Effector CD8-positive, alpha-beta T cell (primary cell): Measurements from ENCODE around the gene NT5M.

Experiments used
- DNase-seq: peaks from one replicate; lab custom pipeline; 2025; lab: John Stamatoyannopoulos, UW

The NT5M gene

DNA sequence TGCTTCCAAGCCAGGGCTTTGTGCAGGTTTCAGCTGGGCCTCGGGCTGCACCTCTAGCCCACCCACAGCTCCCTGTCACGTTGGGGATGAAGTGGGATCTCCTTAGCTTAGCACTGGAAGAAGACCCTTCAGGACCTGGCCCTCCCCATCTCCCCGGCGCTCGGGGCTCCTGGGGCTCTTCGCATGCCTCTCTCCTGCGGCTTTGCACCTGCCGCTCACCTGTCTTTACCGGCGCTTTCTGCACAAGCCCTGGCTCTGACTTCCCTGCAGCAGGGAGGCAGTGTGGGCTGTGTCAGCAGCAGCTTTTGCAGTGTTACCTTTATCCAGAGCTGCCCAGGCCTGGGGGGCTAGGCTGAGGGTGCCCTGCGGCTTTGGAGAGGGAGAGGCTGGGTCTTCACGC lies 52.3 kb downstream of the NT5M start:
- DNase-seq: no peak

DNA sequence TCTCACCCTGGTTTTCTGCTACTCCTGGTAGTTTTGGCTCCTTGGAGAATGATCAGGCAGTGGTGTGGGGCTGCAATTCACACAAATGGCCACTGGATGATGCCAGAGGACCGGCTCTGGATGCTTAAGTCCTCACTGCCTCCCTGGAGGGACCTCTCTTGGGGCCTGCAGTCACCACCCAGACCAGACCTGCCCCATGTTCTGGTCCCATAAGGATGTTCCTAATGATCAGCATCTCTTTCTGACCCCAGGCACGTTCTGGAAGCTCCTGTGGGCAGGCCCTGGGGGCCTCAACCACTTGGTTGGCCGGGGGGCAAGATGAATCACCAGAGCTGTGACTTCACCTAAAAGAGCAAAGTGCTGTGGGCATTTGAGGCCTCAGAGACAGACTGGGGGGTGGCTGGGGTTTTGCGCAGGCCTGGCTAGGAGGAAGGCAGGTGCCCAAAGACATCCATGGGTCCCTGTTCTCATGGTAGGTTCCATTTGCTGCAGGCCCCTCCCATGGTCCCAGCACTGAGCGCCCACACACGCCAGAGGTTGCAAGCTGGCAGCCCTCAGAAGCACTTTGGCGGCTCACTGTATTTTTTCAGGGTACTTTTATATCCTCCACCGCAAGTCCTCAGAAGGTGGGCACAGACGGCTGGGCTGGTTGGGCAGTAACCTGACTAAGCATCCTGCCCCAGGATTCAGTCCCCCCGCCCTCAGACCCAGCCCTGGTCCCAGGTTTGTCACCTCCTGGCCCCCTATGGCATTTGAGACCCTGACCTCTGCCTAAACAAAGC lies 53.2 kb downstream of the NT5M start:
- peak; percentile 47 for DNase-seq

DNA sequence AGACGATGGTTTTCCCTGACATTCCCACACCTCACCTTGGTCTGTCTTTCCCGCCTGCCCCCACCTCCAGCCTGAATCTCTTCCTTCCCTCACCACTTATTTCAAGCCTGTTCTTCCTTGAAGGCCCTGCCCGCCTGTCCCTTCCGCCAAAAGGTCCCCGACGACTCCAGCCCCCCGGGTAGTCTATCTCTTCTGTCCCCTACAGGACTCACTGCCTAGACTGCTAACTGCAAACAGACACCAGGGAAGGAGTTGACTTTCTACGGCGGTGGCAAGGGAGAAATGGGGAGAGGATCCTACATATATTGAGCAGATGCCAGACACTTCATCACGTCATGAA lies 53.7 kb downstream of the NT5M start:
- DNase-seq: no peak

DNA sequence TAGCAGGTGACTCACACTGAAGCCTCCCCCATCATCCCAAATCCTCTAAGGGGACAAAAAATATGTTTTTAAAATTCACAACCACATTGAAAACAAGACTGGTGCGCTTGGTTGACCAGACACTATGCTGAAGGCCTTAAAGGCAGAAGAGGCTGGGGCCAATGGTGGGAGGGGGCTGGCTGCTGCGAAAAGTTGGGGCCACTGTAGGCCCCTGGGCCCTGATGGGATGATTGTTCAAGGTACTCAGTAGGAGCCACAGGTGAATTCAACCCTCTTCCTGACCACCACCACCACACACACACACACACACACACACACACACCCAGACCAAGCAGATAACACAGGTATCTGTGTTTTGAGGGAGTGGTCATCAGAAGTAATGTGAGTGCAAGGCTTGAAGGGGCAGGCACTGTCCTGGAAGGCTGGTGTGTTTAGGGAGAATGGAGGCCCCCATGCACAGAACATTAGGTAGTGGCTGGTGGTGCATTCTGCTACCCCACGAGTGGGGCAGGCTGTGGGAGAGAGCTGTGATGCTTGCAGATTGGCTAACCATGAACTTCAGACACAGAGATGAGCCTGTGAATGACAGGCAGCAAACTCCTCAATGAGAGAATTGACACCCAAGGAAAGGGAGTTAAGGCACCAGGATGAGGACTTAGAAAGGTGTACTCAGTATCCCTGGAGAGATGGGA lies 55.0 kb downstream of the NT5M start:
- no peak for DNase-seq

DNA sequence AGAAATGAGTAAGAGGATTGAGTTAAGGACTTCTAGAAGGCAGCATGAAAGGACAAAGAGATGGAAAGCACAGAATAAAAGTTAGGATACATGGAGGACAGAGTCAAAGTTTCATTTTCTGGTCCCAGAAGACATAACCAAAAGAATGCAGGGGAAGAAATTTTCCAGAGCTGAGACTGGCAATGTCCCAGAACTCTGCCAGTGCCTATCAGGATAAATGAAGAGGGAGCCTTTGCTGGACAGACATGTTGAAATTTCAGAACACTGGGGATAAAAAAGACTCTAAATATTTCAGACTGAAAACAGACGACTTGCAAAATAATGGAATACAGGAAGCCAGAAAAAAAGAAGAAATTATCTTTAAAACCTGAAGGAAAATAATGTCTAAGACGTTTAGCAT lies 55.7 kb downstream of the NT5M start:
- no peak for DNase-seq

DNA sequence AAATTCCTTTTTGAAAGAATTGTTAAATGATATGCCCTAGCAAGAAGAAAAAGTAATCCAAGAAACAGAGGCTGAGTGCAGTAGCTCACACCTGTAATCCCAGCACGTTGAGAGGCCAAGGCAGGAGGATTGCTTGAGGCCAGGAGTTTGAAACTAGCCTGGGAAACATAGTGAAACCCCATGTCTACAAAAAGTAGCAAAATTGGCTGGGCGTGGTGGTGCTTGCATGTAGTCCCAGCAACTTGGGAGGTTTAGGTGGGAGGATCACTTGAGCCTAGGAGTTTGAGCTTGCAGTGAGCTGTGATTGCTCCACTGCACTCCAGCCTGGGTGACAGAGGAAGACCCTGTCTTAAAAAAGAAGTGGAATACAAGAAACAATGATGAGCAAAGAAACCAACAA lies 56.1 kb downstream of the NT5M start:
- DNase-seq: no peak

DNA sequence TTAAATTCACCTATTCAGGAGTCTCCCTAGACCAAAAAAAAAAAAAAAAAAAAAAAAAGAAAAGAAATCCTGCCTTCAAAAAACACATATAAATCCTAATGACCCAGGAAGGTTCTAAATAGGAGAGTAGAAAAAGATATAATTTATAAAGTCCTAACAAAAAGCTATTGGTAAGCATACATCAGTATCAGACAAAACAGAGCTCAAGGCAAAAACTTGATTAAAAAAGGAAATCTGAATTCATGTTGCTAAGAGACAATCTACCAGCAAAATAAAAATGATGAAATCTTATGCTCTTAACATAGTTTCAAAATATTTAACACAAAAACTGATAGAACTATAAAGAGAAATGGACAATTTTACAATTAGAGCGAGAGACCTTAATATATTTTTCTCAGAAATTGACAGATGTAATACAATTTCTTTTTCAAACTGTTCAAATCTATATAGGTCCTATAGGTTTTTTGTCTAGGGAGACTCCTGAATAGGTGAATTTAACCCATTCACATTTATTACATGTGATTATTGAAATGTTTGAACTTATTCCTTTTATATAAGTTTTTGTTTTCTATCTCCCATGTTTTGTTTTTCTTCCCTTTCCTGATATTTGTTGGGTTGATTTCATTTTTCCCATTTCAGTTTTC lies 57.0 kb downstream of the NT5M start:
- no peak for DNase-seq

DNA sequence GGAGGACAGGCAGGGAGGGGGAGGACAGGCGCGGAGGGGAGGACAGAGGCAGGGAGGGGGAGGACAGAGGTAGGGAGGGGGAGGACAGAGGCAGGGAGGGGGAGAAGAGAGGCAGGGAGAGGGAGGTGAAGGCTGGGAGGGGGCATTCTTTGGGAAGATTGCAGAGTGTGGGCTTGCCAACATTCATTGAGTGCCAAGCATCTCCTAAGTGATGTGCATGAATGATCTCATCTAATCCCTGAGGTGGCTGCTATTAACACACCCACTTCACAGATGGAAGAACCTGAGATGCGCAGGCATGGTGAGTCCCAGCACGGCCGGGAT lies 58.3 kb downstream of the NT5M start:
- no peak for DNase-seq

DNA sequence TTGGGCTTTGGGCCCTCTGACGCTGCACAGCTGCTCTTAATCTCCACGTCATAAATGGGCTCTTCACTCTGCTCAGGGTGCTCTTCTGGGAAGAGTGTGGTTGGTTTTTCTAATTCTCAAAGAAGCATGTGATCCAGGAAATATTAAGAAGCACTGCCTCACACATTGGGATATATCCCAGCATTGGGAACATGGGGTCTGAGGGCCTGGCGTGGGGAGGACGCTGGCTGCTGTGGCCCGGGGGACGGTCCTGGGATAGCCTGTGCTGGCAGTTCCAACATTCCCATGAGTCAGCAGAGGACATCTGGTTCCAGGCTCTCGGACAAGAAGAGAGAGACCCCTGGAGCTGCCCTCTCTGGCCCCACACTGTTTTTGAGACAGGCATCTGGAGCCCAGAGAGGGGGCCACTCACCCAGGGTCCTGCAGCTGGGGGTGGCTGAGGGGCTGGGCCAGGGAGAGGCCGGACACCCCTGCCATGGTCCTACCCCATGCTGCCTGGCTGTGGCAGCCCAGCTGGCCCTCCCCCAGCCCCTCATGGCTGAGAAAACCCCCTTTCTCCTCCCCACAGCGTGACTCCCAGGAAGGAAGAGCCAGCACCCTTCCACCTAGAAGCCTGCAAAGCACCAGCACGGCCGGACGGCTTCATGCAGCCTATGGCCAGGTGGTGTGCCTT lies 58.8 kb downstream of the NT5M start:
- no peak for DNase-seq

DNA sequence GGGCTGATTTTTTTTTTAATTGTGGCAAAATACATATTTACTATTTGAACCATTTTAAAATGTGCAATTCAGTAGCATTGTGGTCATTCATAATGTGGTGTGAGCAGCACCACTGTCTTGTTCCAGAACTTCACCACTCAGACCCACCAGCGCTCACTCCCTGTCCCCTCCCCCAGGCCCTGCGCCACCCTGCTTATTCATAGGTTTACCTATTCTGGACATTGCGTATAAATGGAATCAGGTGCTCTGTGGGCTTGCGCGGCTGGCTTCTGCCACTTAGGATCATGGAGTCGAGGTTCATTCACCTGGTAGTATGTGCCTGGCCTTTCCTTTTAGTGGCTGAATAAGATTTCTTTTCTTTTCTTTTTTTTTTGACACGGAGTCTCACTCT lies 59.4 kb downstream of the NT5M start:
- DNase-seq: no peak

DNA sequence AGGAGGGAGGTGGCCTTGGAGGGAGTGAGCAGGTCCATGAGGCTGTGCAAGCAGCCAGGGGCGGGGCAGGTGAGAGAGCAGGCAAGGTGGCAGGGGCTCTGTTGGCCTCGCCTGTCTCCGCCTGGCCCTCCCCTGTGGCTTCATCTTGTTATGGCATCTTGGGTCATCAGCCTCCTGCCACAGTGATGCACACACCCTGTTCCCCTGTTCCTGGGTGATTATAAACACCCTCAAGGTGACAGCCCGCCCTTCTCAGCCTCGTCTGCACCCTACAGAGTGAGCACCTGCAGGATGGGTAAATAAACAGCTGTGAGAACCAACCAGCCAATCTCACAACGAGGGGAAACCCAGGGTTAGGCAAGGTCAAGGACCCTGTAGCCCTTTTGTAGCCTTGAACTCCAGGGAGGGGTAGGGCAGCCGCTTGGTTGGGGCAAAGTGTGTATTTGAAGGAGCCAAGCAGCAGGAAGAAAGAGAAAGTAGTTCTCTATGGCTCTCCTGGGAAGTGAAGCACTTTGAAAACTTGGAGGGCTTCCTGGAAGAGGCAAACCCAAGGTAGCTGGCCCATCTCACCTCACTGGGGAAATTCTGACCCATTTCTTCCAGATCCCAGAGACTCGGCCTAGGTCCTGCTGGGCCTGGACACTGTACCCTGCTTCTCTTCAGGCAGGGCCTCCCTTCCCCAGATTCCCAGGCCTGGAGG lies 60.6 kb downstream of the NT5M start:
- DNase-seq: no peak

DNA sequence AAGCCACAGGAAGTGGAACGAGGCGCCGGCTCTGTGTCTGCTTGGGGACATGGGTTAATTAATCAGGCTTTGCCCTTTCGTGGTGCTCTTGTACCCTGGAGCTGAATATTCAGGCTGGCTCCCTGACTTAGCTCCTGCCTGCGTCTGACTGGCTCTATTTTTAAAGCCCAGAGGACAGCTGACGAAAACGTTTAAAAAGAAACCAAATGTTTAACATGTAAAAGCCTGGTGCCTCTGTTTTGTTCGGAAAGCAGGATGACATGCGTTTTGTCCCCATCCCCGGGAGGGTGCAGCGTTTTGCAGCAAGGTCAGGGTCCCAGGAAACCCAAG lies 61.1 kb downstream of the NT5M start:
- no peak for DNase-seq

DNA sequence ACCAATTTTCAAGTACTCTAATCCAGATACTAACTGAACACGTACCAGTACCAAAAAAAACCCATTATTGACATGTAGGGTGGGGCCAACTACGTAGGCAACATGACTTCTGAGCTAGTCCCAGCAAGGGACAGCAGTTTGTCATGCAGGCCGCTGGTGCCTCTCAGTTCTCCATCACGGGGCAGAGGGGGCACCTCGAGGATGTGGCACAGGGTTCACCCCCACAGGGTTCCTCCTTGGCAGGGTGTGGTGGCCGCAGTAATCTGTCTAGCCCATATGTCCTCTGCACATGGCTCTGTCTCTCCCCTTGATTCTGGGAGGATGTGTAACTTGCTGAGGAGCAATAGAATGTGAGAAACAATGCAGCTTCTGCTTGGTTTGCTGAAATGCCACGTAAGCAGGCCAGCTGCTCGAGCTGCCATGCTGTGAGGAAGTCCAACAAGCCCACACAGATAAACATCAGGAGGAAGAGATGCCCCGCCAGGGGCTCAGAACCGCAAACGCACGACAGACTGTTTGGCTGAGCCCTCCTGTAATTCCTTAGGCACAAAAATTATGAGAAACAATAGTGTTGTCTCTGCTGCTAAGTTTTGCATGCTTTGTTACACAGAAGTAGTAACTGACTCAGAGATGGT lies 62.4 kb downstream of the NT5M start:
- no peak for DNase-seq

DNA sequence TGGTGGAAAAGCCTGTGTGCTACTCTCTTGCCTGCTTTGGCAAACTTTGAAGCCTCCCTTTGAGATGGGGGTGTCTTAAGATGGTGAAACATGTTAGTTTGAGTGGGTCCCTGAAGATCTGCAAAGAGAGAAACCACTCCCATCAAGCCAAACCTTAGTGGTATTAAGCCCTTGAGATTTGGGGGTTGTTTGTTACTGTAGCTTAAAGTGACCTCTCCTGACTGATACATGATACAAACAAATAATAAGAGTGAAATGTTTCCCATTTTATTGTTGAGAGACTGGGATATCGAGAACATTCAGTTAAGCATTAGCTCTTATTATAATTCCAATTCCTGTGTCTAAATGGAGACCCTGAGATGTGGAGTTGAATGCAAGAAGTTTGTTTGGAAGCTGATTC lies 63.1 kb downstream of the NT5M start:
- DNase-seq: no peak

DNA sequence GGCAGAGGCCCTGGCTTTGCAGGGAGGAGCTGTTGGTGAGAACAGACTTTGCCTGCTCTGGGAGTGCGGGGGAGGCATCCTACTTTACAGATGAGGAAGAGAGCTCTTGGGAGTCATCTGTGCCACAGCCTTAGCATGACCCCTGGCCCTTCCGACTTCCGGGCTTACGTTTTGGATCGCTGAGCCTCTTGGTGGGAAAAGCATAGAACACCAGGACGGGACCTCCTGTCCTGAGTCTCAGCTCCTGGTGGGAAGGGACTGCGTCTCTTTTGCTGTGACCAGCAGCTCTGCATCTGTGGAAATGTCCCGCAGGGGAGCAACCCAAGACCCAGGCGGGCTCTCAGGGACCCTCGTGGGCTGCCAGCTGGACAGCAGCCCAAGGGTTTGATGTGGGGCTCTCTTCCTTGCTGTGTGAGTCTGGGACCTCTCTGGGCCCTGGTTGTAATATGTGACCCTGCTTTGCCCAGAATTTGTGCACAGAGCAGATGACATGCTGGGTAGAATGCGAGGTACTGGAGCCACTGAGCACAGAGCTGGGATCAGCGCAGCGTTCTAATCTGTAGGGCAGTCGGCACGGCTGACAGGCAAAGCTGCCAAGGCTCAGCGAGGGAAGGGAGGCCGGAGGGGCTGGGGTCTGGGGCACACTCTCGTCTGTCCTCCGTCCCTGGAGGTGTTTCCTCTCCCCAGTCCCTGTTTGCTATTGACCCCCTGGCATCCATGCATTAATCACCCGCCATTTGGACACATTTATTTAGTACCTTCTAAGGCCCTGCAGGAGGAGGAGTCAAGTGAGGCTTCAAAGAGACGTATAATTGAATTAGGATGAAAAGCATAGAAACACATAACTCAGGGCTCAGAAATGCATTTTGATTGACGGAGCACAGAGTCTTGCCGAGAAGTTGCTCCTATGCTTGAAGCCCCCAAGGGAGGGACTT lies 64.0 kb downstream of the NT5M start:
- DNase-seq: no peak

DNA sequence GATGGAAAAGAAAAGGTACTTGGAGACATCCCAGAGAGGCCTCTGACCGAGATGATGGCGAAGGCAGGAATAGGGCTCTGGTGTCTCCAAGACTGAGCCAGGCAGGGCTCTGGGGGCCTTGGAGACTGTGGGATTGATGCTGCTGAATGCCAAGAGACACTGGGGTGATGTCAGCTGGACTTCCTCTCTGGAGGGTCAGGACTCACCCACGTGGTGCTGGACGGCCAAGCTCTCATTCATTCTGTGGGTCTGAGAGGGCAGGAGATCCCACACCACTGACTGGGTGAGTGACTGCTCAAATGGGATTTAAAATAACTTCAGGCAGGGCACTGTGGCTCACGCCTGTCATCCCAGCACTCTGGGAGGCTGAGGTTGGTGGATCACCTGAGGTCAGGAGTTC lies 64.8 kb downstream of the NT5M start:
- DNase-seq: no peak

DNA sequence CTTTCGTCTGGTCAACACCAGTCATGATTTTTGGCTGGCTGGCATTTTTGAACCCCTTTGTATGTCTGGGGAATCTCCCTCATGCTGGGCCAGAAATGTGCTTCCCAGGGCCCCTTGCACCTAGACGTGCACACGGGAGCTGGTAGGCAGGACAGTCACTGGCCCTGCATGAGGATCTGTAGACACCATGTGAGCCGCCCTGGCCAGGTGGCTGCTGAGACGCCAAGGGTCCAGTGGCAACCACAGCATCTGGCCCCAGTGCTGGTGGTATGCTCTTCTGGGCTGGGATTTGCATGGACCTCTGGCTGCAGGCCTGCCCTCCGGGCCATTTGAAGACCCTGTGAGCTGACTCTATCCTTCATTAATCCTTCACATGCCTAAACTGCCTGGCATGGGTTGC lies 67.5 kb downstream of the NT5M start:
- DNase-seq: no peak

DNA sequence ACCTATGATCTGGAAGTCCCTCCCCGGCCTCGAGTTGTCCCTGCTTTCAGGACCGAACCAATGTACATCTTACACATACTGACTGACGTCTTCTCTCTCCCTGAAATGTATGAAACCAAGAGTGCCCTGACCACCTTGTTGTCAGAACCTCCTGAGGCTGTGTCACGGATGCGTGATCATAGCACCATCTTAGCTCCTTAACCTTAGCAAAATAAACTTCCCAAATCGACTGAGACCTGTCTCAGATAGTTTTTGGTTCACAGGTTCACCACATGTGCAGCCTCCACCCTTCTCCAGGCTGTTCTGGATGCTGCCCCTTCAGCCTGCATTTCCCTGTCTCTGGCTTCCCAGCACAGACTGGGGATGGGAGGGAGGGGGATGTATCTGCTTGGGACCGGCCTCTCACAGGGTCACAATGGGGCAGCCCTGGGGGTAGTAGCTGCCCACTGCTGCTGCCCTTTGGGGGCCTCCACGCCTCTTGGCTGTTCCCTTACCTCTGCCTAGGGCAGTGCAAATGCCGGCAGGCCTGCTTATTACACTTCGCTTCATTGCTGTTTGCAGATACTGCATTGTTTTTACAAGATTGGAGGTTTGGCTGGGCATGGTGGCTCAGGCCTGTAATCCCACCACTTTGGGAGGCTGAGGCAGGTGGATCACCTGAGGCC lies 69.8 kb downstream of the NT5M start:
- no peak for DNase-seq

DNA sequence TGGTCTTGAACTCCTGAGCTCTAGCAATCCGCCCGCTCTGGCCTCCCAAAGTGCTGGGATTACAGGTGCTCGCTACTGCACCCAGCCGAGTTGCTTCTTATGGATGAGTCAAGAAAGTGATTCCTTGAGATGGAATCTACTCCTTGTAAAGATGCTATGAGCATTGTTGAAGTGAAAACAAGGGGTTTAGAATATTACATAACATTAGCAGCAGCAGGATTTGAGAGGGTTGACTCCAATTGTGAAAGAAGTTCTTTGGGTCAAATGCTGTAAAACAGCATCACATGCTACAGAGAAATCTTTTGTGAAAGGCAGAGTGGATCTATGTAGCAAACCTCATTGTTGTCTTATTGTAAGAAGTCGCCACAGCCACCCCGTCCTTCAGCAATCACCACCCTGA lies 72.7 kb downstream of the NT5M start:
- DNase-seq: no peak

DNA sequence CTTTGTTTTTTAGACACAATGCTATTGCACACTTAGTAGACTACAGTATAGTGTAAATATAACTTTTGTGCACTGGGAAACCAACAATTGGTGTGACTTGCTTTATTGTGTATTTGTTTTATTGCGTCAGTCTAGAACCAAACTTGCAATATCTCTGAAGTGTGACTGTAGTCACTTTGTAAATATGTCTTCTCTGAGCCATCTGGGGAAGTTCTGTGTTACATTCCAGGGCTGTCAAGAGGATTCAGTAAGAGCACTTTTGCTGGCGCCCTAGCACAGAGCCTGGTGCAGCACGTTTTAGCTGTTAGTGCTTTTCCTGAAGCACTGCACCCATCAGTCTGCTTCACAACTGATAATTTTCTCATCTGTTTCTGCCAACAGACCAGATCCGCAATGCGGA lies 73.2 kb downstream of the NT5M start:
- no peak for DNase-seq
